Measurements from ENCODE around the gene KCNC1.

- TF ChIP-seq RAD21 (IDR thresholded peaks at IDR 0.05; ENCODE audit: low read length) (no peak), REST (IDR thresholded peaks at IDR 0.05; ENCODE audit: low read depth, low read length) (no peak), TAF1 (IDR thresholded peaks at IDR 0.05; ENCODE audit: borderline replicate concordance, low read depth, low read length) (no peak), CTCF (IDR thresholded peaks at IDR 0.05) (no peak), YY1 (IDR thresholded peaks at IDR 0.05; ENCODE audit: low read depth) (no peak), MXI1 (IDR thresholded peaks at IDR 0.05; ENCODE audit: low read depth, low read length) (no peak)
Measured at GRCh38 chr11:17776212-17776875, 41.8 kb downstream of the KCNC1 start.

Data from SK-N-SH (cell line).